IPS-18c (cell line): ENCODE results near the gene CCSER1.
"Not testable (repeated sequence)": the region's sequence is repeated elsewhere in the genome, so short reads cannot be mapped to it uniquely, and the experiment has no call there.

ENCODE experiments used
- H3K4me3 ChIP-seq: 2 replicates; pipeline ENCODE4 v1.7.0; 2013; ENCODE audit warnings: low read depth, mild to moderate bottlenecking, low read length, moderate library complexity; ENCODE audit not compliant: insufficient read depth
- H3K9me3 ChIP-seq: one replicate; pipeline ENCODE4 v1.6.1; 2013; ENCODE audit warnings: mild to moderate bottlenecking, low read length, moderate library complexity; ENCODE audit not compliant: control insufficient read depth, insufficient read depth

Gene CCSER1

GRCh38 chr4:90442619-90443018 lies 315.4 kb downstream of the CCSER1 start:
- Histone ChIP-seq H3K4me3 (no peak overlapping the region), H3K9me3 (no peaks in the 10 kb centered on the region)

DNA sequence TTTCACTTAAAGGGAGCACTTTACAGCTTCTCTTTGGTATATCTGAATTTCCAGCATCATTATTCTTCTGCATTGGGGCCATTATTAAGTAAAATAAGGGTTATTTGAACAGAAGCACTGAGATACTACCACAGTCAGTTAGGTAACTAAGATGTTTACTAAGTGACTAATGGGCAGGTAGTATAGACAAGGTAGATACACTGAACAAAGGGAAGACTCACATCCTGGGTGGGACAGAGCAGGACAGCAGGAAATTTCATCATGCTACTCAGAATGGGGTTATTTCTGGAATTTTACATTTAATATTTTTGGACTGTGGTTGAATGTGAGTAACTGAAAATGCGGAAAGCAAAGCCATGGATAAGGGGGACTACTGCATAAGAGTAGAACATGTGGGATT lies 316.0 kb downstream of the CCSER1 start:
- Histone ChIP-seq H3K4me3 (no peak overlapping the region), H3K9me3 (no peaks in the 10 kb centered on the region)

DNA sequence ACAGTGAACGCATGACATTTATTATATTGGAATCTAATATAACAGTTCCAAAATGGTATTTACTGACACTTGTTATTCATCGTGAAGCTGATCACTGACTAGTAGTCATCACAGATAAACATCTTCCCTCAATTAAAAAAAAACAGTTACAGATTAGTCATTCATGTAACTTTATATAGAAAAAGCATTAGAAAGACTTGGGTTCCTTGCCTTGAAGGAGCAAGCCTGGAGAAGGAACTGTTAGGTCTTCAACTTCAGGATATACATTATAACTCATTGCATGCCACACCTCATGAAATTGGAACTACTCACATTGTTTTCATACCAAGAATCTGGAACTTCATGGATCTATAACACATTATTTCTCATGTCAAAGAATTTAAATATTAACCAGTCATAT lies 317.7 kb downstream of the CCSER1 start:
- Histone ChIP-seq H3K4me3 (no peak overlapping the region), H3K9me3 (no peaks in the 10 kb centered on the region)

- H3K9me3 ChIP-seq: no peaks in the 10 kb centered on the region
- no peak overlapping the region for H3K4me3 ChIP-seq
These were observed 318.2 kb downstream of the CCSER1 start for GRCh38 chr4:90445380-90445779.

DNA sequence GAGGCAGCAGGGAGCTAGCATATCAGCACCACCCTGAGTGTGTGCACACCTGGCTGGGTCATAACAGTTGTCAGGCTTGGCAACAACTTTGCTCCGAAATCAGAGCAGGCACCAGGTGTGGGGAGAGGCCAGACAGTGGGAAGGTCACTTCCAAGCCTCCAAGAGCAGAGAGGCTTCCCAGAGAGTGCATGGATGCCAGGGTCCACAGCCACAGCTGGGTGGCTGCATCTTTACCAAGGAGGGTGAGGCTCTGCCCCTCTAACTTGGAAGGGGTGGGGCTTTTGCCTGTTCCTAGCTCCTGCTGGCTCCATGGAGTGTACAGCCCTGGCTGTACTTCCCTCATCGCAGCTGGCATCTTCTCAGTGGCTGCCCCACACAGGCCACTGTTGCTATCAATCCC lies 322.4 kb downstream of the CCSER1 start:
- no peaks in the 10 kb centered on the region for H3K9me3 ChIP-seq
- H3K4me3 ChIP-seq: no peak overlapping the region

GRCh38 chr4:90456891-90457290 lies 329.7 kb downstream of the CCSER1 start:
- Histone ChIP-seq H3K4me3 (no peak overlapping the region), H3K9me3 (peaks cover 2% of the 10 kb centered on the region)

GRCh38 chr4:90457817-90458216 lies 330.6 kb downstream of the CCSER1 start:
- Histone ChIP-seq H3K9me3 (peaks cover 2% of the 10 kb centered on the region), H3K4me3 (no peak overlapping the region)

DNA sequence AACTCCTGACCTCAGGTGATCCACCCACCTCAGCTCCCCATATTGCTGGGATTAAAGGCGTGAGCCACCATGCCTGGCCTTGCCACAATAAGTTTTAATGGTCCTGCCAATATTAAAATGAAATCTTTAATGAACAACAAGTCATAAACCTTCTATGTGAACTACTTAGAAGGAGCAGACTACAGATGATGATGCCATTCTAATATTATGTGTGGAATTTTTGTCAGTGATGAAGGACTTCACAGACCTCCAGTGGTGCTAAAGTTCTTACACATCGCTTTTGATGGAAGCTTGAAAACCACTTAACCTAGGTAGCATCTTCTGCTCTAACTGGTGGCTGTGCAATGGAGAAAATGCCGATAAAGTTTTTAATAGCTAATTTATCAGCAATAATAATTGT lies 331.4 kb downstream of the CCSER1 start:
- no peak overlapping the region for H3K4me3 ChIP-seq
- peaks cover 2% of the 10 kb centered on the region for H3K9me3 ChIP-seq

- Histone ChIP-seq H3K4me3 (no peak overlapping the region), H3K9me3 (no peaks in the 10 kb centered on the region)
These were observed 347.3 kb downstream of the CCSER1 start for GRCh38 chr4:90474484-90474883.

DNA sequence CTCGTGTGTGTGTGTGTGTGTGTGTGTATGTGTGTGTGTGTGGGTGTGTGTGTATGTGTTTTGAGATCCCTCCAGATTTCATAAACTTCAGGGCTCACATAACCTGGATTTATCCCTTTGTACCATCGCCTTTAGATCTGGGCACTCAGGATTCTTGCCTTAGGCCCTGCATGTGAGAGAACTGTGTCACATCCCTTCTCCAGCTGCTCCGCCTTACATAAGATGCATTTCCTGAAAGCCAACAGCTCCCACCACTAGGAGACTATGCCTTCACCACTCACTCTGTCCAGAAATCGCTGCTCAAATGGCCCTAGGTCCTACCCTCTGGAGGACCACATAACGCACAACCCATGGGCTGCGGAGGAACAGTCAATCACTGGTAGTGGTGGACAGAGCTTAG lies 348.8 kb downstream of the CCSER1 start:
- Histone ChIP-seq H3K4me3 (no peak overlapping the region), H3K9me3 (no peaks in the 10 kb centered on the region)

DNA sequence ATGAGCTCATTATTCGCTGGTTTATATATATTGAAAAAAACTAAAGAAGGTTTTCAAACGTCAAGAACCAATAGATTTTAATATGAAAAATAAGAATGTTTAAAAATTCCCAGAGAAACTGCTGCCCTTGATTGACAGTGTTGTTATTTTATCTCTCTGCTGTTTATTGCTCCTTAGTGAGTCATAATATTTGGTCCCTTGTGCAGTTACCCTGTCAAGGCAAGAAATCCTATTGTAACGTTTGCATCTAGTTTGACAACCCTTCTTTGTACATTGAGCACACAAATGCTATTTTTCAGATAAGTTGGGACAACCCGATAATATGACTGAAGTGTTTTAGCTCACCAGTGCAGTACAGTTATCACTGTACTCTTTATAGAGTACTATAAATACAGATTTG lies 349.4 kb downstream of the CCSER1 start:
- Histone ChIP-seq H3K4me3 (no peak overlapping the region), H3K9me3 (no peaks in the 10 kb centered on the region)

DNA sequence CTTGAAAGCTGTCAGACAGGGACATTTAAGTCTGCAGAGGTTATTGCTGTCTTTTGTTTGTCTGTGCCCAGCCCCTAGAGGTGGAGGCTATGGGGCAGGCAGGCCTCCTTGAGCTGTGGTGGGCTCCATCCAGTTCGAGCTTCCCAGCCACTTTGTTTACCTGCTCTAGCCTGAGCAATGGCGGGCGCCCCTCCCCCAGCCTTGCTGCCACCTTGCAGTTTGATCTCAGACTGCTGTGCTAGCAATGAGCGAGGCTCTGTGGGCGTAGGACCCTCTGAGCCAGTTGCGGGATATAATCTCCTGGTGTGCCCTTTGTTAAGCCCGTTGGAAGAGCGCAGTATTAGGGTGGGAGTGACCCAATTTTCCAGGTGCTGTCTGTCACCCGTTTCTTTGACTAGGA lies 357.7 kb downstream of the CCSER1 start:
- not testable (repeated sequence) for H3K9me3 ChIP-seq, H3K4me3 ChIP-seq

- Histone ChIP-seq H3K9me3 (peaks cover 4% of the 10 kb centered on the region), H3K4me3 (no peak overlapping the region)
These were observed 359.2 kb downstream of the CCSER1 start for GRCh38 chr4:90486346-90486745.

GRCh38 chr4:90495211-90495610 lies 368.0 kb downstream of the CCSER1 start:
- Histone ChIP-seq H3K4me3 (no peak overlapping the region), H3K9me3 (no peaks in the 10 kb centered on the region)

GRCh38 chr4:90495936-90496335 lies 368.7 kb downstream of the CCSER1 start:
- H3K4me3 ChIP-seq: no peak overlapping the region

GRCh38 chr4:90498175-90498574 lies 371.0 kb downstream of the CCSER1 start:
- no peaks in the 10 kb centered on the region for H3K9me3 ChIP-seq
- no peak overlapping the region for H3K4me3 ChIP-seq

More at GRCh38 chr4:90495936-90496335, 368.7 kb downstream of the CCSER1 start:
- no peaks in the 10 kb centered on the region for H3K9me3 ChIP-seq

DNA sequence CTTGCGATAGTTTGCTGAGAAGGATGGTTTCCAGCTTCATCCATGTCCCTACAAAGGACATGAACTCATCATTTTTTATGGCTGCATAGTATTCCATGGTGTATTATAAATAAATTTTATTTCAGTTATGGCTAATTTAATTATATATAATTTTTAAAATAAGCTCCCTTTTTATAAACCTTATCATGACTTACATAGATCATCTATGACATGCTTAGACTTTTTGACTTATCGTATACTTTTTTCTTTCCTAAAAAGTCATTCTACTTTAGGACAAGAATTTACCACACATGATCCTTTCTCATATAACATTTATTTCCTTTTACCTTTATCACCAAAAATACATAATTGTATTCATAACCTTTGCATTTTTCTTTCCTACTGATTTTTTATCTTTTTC lies 376.5 kb downstream of the CCSER1 start:
- Histone ChIP-seq H3K9me3 (no peaks in the 10 kb centered on the region), H3K4me3 (no peak overlapping the region)

- H3K9me3 ChIP-seq: no peaks in the 10 kb centered on the region
- no peak overlapping the region for H3K4me3 ChIP-seq
These were observed 388.0 kb downstream of the CCSER1 start for GRCh38 chr4:90515191-90515590.

GRCh38 chr4:90528551-90528950 lies 401.4 kb downstream of the CCSER1 start:
- H3K9me3 ChIP-seq: no peaks in the 10 kb centered on the region
- H3K4me3 ChIP-seq: no peak overlapping the region

- Histone ChIP-seq H3K9me3 (no peaks in the 10 kb centered on the region), H3K4me3 (no peak overlapping the region)
These were observed 409.2 kb downstream of the CCSER1 start for GRCh38 chr4:90536408-90536807.
